Activated CD4-positive, alpha-beta T cell treated with anti-CD3 and anti-CD28 coated beads, Interleukin-2, amount 50 U/mL, for 16 hours (primary cell): ENCODE measurements around the gene POU2AF1.
A peak's percentile ranks its signal among the peaks of the same experiment; 100 is the strongest.

Source experiments
- DNase-seq: peaks from one replicate; pipeline ENCODE4 v3.0.0-alpha.2; 2020

Gene POU2AF1

DNA sequence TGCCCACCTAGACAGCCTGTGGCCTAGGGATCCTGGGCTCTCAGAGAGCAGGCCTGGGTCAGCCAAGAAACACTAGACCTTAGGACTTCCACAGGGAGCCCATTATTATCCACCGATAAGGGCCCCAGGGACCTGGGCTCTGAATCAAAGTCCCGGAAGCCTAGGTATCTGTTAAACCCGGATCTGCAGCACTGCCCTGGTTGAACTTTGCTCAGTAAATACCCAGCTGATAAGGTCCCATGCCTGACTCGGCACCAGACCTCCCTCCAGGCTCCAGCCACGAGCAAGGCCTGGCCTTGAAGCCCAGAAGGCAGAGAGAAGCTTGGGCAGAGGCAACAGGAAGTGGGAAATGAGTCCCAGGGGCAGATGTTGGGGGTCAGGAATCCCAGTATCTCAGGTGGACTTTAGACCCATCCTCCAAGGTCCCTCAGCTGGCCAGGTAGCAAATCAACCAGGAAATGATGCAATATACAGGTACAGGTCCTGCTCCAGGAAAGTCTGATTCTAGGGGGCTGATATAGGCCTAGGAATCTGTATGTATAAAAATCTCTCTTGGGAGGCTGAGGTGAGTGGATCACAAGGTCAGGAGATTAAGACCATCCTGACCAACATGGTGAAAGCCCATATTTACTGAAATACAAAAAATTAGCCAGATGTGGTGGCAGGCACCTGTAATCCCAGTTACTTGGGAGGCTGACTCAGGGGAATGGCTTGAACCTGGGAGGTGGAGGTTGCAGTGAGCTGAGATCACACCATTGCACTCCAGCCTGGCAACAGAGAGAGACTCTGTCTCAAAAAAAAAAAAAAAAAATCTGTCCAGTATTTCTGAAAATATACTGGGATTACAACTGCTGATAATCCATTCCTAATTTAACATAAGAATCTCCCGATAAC lies 18.7 kb downstream of the POU2AF1 start:
- DNase-seq = no peak

DNA sequence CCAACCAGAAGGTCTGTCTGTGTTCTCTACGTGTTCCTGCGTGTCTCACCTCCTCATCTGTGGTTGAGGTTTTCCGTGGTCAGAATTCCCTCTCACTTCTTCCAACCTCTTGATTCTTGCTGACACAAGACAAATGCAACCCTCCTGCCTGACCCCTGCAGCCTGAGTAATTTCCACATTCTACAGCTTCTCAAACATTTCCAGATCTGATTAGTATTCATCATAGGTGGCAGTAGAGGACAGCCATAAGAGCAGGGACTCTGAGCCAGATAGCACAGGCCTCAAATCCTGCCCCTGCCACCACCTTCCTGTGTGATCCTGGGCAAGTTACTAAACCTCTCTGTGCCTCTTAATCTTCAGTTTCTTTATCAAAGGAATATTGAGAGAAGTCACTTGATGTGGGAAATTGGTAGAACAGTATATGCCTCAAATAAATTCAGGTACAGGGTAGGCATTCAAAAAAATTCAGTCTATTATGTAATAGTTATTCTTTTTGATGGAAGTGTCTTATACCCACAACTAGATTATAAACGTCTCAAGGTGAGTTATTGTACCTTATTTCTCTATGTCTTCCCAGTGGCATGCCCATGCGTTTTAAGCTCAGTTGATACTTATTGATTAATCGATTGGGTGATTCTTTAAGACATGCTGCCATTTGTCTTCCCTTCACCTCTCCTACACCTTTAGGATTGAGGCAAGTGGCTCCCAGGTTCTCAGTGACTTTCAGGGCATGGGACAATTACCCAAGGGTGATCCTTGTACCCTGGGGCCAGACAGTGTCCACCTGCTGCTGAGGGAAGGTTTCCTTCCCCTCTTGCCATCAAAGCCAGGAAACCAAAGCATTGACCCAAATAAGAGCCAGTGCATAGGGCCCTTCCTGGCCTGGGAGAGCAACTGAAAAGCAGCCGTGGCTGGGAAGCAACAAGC lies 19.6 kb downstream of the POU2AF1 start:
- peak; percentile 36 for DNase-seq

DNA sequence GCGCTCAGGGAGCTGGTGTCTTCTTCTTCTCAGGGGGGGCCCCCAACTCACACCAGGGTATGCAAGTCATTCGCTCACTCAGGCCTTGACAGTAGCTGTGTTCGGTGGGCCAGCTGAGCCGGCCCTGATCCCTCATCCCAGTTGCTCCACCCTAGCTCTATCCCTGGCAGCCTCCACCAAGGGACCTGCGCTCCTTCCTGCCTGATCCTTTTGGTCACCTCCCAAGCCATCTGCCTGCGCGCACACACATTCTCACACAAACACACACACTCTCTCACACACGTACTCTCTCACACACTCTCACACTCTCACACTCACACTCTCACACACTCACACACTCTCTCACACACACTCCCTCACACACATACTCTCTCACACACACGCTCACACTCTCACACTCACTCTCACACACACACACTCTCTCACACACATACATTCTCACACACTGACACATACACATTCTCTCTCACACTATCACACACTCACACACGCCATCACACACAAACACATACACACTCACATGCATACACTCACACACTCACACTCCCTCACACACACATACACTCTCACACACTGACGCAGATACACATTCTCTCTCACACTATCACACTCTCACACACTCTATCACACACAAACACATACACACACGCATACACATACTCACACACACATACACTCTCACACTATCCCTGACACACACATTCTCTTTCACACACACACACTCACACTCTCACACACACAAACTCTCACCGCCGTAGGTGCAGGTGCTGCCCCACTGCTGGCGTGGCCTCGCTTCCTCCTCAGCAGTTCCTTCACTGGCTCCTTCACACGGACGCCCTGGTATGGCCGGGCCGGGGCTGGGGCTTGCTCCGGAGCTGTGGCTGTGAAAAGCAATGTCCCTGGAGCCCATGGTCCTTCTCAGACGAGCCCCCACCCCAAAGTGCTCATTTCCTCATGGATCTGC lies 20.8 kb downstream of the POU2AF1 start:
- DNase-seq = no peak

DNA sequence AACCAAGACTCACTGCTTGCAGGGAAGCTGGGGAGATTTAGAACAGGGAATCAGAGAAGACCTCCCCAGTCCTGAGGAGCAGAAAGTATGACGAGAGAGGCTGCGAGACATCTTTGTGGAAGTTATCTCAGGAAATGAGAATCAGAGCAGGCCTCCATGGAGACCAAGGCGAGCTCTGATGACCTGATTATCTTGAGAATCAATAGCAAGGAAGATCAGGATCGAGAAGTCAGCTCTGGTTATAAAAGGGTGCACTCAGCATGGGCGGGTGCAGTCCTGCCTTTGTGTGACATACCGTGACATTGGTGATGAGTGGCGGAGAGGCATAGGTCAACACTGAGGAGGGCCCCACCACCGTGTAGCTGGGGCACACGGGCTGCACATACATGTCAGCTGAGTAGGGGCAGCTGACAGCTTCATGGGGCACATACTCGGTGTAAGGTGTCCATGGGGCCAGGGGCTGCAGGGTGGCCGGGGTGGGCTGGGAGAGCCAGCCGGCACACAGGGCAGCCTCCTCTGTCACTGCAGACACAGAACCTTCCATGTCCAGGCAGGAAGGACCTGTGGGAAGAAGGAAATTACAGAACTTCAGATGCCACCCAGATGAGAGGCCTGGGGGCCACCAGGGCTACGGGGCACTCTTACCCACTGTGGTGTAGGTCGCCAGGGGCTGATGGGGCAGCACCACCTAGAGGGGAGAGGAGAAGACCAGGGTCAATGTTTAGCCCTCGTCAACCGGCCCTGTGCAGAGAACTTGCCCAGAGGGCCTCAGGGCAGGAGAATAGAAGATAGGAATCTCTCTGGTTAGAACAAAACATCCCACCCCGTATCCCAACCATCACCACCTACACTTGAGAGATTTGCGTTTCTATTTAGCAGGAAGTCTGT lies 21.7 kb downstream of the POU2AF1 start:
- DNase-seq = no peak

DNA sequence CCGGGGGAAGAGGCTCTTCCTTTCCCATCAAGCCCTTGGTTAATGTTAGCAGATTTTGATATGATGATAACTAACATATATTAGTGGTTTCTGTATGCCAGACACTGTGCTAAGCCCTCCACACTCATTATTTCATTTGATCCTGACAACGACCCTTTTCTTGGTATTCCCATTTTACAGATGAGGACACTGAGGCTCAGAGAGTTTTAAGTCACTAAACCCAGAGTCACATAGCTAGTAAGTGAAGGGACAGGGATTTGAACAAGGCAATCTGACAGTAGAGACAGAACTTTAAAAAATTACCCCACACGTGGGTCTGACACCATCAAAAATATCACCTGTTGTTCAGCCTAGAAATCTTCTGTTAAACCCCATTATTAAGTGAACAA lies 22.4 kb downstream of the POU2AF1 start:
- DNase-seq = no peak

DNA sequence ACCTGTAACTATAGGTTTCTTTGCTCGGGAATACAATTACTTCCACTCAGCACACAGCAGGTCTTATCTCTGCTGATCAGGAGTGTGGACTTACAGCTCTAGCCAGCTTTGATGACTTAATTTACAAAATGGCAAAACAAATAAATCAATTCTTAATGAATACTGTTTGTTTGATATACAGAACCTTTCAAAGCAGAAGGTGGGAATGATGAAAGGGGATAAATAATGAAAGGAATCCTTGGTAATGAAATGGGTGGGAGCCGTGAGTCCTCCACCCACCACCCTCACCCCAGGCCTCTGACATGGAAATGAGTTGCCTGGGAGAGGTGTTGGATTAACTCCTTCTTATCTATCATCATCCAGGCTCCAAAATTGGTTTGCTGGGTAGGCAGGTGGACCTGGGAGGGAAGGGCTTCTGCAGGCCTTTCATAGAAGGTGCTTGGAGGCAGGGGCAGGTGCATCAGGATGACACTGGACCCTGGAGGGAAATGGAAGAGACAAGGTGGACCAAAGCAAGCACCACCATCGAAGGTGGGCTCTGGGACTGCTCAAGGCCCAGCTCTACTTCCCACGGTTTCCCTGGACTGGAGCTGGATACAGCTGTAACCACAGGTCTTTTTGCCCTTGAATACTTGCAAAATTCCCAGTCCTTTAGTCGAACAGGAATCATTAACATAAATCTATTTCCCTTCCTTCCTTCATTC lies 23.0 kb downstream of the POU2AF1 start:
- no peak for DNase-seq

DNA sequence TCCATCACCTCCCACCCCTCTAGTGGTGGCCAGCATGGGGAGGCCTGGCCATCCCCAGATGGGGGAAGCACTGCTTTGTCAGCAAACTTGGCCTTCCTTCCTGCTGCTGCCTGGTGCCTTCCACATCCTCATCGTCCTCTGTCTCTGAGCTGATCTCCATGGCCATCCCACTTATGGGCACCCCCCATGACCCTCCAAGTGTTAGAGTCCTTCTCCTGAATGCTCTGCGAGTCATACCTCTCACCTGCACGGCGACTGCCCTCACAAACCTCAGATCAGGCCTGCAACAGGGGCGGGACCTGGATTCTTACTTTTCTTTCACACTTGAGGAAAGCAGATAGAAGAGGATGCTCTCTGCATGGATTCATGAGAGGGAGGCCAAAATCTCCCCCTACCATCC lies 24.0 kb downstream of the POU2AF1 start:
- no peak for DNase-seq

DNA sequence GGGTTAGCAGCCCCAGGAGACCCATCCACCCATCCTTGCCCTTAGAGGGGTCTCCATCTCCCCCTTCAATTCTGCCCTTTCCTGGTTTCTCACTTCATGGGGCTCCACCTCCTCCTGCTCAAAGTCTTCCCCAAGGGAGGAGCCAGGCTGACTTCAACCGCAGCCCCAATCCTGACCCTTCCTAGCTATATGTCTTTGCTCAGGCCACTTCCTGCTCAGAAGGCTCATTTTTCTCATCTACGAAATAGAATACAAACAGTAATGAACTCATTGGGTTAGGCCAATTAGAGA lies 24.5 kb downstream of the POU2AF1 start:
- no peak for DNase-seq

DNA sequence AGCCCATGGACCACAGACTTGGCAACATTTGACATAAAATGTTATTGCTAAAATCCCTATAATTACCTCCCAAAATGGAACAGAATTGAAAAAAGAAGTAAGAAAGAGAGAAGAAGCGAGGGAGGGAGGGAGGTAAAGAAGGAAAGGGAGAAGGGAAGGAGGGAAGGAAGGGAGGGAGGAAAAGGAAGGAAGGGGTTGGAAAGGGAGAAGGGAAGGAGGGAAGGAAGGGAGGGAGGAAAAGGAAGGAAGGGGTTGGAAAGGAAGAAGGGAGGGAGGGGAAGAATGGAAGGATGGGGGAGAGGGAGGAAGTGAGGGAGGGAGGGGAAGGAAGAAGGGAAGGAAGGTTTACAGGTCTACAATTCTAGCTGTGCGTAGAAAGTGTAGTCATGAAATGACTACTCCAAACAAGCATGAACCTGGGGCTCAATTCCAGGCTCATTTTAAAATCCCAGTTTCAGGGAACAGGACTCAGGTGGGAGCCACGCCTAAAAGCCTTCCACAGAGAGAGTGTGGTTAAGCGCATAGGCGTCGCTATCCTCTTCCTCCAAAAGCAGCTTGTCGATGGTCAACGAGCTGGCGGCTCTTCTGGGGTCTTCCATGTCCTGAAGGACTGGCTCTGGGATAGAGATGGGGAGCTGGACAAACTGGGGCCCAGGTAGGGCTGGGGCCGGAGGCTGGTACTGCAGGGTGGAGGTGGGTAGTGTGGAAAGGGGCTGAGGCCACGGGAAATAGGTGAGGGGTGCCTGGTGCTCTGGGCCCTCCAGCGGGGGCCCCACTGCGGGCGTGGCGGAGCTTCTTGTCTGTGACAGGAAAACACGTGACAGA lies 25.1 kb downstream of the POU2AF1 start:
- no peak for DNase-seq

DNA sequence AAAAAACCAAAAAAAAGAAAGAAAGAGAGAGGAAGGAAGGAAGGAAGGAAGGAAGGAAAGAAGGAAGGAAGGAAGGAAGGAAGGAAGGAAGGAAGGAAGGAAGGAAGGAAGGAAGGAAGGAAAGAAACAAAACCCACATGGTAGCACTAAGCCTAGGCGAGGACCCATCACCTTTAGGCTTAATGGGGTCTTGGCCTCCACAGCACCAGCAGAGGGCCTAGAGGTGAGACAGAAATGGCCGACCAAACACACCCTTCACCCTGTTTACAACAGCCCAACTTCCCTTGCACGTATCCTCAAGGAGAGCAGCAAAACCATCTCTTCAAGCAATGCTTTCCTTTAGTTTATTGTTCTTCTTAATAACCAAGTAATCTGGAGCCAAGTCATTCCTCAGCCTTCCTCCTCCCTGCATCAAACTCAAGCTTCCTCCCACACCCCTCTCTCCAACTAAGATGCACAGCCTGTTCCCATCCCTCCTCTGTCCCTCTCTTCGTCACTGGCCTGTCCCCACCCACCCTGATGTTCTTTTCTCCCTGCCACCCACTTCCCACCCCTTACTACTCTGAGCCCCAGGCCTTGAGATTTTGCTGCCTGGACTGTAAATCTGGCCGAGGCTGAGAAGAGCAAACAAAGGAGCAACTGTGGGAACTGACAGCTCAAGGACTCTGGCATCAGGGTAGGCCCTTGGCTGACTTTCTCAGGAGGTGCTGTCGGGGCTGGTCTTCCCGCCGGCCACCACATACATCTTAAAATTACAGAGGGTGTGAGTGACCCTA lies 26.0 kb downstream of the POU2AF1 start:
- DNase-seq = no peak

DNA sequence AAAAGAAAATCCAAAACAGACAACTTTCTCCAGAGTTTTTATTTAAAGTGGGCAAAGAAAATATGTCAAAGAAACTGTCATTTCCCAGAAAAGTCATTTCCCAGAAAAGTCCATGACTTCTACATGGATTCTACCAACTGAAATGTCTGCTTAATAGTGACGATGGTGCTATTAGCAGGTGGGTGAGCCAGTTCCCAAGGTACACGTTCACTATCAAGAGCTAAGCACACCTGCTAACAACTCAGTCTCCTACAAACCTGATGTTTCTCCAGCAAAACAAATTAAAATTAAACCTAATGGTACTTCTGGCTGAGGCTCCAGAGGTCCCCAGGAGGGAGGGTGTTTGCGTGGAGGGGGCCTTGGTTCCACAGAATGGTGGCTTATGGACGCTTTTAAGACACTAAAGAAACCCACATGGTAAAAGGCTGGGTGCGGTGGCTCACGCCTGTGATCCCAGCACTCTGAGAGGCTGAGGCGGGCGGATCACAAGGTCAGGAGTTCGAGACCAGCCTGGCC lies 26.8 kb downstream of the POU2AF1 start:
- no peak for DNase-seq

DNA sequence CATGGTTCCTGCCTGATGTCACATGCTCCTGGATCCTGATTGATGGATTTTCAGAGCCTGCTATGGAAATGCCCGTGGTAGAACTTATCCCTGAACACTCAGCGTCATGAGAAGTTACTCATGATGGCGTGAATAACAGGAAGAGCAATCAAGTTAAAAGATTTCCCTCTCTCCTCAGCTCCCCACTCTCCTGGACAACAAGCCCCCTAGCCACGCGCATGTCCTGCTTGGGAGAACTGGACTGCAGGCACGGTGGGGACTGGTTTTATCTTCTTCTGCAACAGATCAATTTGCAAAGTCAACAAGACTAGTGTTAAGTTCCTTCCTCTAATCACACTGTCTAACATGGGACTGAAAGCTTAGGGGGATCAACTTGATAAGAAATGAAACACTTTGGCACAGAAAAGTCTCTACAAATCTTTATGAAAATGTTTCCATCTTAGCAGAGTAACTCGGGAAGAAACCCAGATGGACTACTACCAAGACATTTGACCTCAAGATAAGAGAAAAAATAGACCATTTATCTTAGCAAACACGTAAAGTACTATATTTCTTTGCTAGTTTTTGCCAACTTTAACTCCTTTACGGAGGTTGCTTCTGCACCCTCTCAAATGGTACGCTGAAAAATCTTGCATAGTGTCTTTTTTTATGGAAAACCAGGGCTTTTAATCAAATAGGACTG lies 27.6 kb downstream of the POU2AF1 start:
- no peak for DNase-seq

DNA sequence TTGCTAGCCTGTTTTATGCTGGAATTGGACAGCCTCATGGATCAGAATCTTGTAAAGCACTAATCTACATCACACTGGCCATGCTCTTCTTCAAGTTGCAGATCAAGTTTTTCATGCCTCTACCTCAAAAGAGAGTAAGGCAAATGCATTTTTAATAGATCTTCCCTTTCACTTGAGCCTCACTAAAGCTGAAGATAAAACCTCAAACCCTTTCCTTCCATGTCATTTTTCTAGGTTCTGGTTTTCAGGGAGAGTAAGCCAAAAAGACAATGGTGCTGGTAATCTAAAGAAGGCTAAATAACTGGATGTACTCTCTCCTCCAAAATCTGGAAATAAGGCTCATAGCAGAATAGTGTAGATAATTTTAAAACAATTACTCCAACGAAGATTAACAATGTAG lies 28.3 kb downstream of the POU2AF1 start:
- DNase-seq = no peak

DNA sequence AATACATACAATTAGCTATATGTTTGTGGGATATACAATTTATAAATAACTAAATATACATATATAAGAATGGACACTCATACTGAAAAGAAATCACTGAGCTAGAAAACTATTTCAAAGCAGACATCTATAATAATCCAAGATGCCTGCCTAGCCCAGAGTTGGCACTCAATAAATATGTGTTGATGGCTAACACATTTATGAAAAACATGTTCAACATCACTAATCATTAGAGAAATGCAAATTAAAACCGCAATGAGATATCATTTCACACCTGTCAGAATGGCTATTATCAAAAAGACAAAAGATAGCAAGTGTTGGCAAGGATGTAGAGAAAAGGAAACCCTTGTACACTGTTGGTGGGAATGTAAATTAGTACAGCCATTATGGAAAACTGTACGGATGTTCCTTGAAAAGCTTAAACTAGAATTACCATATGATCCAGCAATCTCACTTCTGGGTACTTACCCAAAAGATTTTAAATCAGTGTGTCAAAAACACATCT lies 29.8 kb downstream of the POU2AF1 start:
- no peak for DNase-seq

DNA sequence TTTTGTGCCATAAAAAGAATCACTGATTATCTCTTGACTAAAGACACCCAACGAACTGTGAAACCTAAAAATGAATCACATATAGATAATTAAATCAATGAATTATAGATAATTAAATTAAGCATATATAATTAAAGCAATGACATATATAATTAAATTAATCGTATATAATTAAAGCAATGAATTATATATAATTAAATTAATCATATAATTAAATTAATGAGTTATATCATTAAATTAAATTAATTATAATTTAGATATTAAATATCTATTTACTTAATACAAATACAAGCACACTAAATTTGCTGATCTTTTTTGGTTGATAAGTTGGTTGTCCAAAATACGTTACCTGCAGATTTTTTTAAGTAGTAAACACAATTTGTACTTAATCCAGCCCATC lies 30.9 kb downstream of the POU2AF1 start:
- DNase-seq = no peak

DNA sequence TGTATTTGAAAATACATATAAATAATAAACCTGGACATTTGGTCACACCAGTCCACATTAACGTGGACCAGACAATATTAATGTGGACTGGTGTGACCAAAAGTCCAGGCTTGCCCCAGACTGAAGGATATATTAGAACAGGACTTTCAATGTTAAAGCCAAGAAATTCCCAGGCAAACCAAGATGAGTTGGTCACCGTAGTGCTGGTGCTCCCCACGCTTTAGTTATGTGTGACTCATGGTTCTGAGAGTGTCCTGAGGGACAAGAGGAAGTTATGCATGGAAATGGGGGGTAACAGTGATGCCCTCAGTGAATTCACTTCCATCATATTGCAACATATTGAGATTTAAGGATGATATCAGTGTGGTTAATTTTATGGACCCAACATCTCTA lies 31.4 kb downstream of the POU2AF1 start:
- no peak for DNase-seq

DNA sequence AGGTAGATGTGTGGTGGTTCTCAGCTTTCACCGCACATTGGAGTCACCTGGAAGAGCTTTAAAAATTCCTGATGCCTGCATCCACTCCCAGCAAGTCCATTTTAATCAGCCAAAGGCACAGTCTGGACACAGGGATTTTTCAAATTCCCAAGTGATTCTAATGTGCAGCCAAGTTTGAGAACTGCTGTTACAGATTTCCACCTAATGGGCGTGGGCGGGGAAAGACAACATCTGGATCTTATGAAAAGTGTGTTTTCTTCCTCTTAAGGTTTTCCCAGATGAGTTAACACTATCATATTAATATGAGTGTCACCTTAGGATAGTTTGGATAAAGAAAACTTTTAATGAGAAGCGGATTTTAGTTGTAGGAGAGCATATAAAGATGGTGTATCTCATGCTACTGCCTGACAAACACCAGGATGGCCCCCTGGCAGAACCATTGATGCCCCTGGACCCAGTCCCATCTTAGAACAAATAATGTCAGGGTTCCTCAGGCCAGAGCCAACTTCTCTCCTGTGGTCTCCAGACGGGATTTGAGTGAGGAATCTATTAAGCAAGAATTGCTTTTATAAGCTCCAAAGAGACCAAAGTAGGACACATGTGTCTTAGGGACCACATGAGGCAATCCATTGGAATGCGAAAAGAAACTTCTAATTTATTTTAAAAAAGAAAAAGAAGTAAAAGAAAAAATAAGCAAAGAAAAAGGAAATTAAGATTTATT lies 31.9 kb downstream of the POU2AF1 start:
- no peak for DNase-seq

DNA sequence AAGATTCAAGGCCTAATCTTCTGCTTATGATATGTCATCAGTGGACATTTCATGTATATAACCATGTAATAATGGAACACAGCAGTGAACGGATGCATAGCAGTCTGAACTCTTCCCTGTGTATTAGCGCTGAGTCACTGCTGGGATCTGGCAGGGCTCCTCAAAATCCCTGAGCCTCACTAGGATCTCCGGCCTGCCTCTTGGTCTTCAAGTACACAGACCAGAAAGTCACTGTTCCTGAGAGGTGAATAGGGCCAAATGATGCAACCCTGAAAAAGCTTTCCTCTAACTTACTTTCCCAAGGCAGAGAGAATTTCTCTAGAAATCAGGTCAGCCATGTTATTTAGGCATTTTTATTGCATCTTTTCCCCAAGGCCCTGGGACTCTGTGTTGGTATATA lies 35.0 kb downstream of the POU2AF1 start:
- no peak for DNase-seq
